Fibroblast of the aortic adventitia (primary cell): ENCODE results near the gene TGIF1. TPM values are rescaled to one million over a fixed set of nuclear protein-coding genes. Genes with fewer than 3 reads are reported as not detected.
"Not testable (repeated sequence)": the region's sequence is repeated elsewhere in the genome, so short reads cannot be mapped to it uniquely, and the experiment has no call there.

Experiments
- DNase-seq: peaks from one replicate; pipeline ENCODE4 v3.0.0-alpha.2; 2010; ENCODE audit warnings: low read depth
- H3K4me3 ChIP-seq: 2 replicates; pipeline ENCODE4 v1.5.1; 2011; ENCODE audit warnings: low read depth, mild to moderate bottlenecking, control low read depth, low read length, moderate library complexity
- CTCF ChIP-seq: IDR thresholded peaks from 2 replicates; pipeline ENCODE4 v1.5.1; 2011; ENCODE audit warnings: mild to moderate bottlenecking, low read length, control low read depth, inconsistent platforms; ENCODE audit not compliant: insufficient read depth
- total RNA-seq: library from RNA; depleted of rRNA; stranded (reverse); fragments of >200 nt; gene quantifications from 2 replicates; pipeline ENCODE4 v1.2.3, GENCODE V29; 2012; ENCODE audit warnings: low replicate concordance

Gene TGIF1
- total RNA-seq, 1 donor: 106 TPM

- TF ChIP-seq CTCF: no peak
- H3K4me3 ChIP-seq: no peak overlapping the region
- no peak for DNase-seq
Measured at GRCh38 chr18:3409811-3410210, 40.2 kb upstream of the TGIF1 start.

DNA sequence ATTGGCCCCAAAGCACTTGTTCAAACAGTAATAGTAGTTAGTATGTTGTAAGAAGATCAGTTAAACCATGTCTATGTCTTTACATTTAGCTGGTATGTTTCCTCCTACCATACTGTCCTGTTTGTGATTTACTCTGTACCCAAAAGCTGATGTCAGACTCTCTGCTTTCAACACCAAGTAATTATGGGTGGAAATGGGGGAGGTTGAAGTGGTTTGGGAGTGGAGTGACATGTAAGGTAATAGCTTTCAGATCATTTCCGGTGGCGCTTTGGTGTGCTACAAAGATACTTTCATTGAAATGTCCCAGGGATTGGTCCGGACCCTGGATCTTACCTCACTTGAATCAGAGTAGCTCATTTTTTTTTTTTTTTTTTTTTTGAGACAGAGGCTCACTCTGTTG, 39.7 kb upstream of the TGIF1 start:
- DNase-seq: no peak
- H3K4me3 ChIP-seq: no peak overlapping the region
- no peak for TF ChIP-seq CTCF

DNA sequence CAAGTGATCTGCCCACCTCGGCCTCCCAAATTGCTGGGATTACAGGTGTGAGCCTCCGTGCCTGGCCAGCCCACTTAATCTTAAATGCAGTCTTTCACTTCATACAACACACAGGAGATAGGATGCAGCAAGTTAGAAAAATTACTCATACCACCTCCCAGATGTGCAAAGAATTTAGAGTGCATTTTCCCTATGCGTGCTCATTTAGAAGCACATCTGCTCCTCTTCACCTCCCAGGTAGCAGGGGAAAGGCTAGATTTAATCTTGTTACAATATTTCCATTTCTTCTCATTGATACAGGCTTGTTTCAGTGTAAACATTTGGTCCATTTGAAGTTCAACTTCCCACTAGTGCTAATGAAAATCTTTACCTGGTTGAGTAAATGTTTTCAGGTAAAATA, 39.1 kb upstream of the TGIF1 start:
- not testable (repeated sequence) for DNase-seq, H3K4me3 ChIP-seq

DNA sequence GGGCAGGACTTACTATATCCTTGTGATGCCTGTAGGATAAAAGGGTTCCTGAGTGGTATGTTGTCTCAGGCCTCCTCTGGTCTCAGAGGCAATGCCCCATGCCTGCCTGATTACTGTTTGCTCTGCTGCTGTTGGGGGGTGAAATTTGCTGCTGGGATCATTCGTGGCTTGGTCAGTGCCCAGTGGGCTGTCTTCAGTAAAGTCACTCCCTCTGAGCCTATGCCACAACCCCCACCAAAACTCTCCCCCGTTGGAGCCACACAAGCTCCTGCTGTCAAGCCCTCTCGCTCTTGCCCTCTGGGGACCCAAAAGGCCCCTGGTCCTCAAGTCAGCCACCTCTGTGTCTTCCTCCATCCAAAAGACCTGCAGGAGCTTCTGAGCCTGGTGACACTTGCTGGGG, 38.6 kb upstream of the TGIF1 start:
- H3K4me3 ChIP-seq: no peak overlapping the region
- no peak for TF ChIP-seq CTCF
- DNase-seq: no peak

- TF ChIP-seq CTCF: no peak
- DNase-seq: peak; percentile 15
- peak overlapping the region; percentile 44 for H3K4me3 ChIP-seq
Measured at GRCh38 chr18:3411854-3412268, 38.1 kb upstream of the TGIF1 start.

DNA sequence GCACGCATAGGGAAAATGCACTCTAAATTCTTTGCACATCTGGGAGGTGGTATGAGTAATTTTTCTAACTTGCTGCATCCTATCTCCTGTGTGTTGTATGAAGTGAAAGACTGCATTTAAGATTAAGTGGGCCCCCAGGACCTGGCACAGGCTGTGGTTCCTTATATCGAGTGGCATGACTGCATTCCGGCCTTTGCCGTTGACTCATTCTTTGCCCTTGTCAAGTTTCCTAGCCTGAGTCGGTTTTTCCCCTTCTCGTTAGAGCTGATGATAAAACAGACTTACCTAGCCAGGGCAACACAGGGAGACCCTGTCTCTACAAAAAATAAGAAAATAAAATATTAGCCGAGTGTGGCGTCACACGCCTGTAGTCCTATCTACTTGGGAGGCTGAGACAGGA, 37.4 kb upstream of the TGIF1 start:
- not testable (repeated sequence) for H3K4me3 ChIP-seq, DNase-seq

DNA sequence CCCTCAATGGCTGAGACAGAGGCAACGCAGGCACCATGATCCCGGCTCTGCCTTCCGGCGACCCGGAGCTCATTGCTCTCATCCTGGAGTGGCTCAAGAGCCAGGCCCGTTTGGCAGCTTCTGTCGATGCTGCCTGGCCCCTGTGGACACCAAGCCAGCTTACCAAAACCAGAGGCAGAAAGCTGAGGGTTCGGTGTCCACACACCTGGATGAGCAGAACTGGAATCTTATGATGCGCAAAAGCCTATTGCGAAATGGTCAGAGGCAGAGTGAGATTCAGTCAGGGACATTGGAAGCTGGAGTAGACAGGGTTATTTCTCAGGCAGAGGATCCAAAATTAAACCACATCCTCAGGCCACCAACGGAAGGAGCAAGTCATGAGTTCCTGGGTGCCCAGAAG, 34.9 kb upstream of the TGIF1 start:
- no peak for TF ChIP-seq CTCF
- no peak overlapping the region for H3K4me3 ChIP-seq
- no peak for DNase-seq

- no peak overlapping the region for H3K4me3 ChIP-seq
- no peak for TF ChIP-seq CTCF
- no peak for DNase-seq
Measured at GRCh38 chr18:3418083-3418482, 31.9 kb upstream of the TGIF1 start.
